ENCODE results near the gene HP1BP3. TPM values are rescaled to one million over a fixed set of nuclear protein-coding genes. Genes with fewer than 3 reads are reported as not detected.

Gene HP1BP3
- total RNA-seq, 1 donor from 2014 or later = 257 TPM

- Mint-ChIP-seq H3K36me3 (no peaks in the 10 kb centered on the region), H3K27me3 (ENCODE audit: insufficient read depth, low read depth) (peaks cover 11% of the 10 kb centered on the region), H3K4me3 (no peak overlapping the region), H3K4me1 (peaks cover 16% of the 10 kb centered on the region), H3K9me3 (no peaks in the 10 kb centered on the region), H3K27ac (peak overlapping the region; percentile 21)
- no peak overlapping the region for H3K4me2 ChIP-seq
- no peak overlapping the region for H3K4me3 ChIP-seq
- peaks cover 19% of the 10 kb centered on the region for H3K4me1 ChIP-seq
- TF ChIP-seq EZH2phosphoT487 (IDR thresholded peaks at IDR 0.05) (no peak), EZH2 (IDR thresholded peaks at IDR 0.05) (no peak), CTCF (IDR thresholded peaks at IDR 0.05) (no peak)
- H3K9ac ChIP-seq = no peak overlapping the region
- H3F3A ChIP-seq (ENCODE audit: low read depth) = no peaks in the 10 kb centered on the region
- no peaks in the 10 kb centered on the region for H3K79me2 ChIP-seq (ENCODE audit: low read depth)
- peaks cover 18% of the 10 kb centered on the region for H4K20me1 ChIP-seq (ENCODE audit: low read depth)
- H3K9me3 ChIP-seq (ENCODE audit: low read depth) = no peaks in the 10 kb centered on the region
- H3K36me3 ChIP-seq = no peaks in the 10 kb centered on the region
- H2AFZ ChIP-seq (replicated peaks) = no peak overlapping the region
- no peak for DNase-seq (ENCODE audit: low spot score)
- H3K27me3 ChIP-seq = peaks cover 17% of the 10 kb centered on the region
- H3K27ac ChIP-seq = no peak overlapping the region
These were observed 61.7 kb downstream of the HP1BP3 start for GRCh38 chr1:20725189-20726117.

- H2AFZ ChIP-seq (replicated peaks) = no peak overlapping the region
- peaks cover 14% of the 10 kb centered on the region for H4K20me1 ChIP-seq (ENCODE audit: low read depth)
- peaks cover 10% of the 10 kb centered on the region for H3K4me1 ChIP-seq
- no peaks in the 10 kb centered on the region for H3F3A ChIP-seq (ENCODE audit: low read depth)
- no peaks in the 10 kb centered on the region for H3K9me3 Mint-ChIP-seq
- peaks cover 9% of the 10 kb centered on the region for H3K4me1 Mint-ChIP-seq
- no peaks in the 10 kb centered on the region for H3K36me3 Mint-ChIP-seq
- H3K9ac ChIP-seq = no peak overlapping the region
- H3K36me3 ChIP-seq = no peaks in the 10 kb centered on the region
- H3K27me3 Mint-ChIP-seq (ENCODE audit: insufficient read depth, low read depth) = peaks cover 7% of the 10 kb centered on the region
- H3K27me3 ChIP-seq = peaks cover 16% of the 10 kb centered on the region
- no peak overlapping the region for H3K27ac ChIP-seq
- TF ChIP-seq EZH2 (IDR thresholded peaks at IDR 0.05) (no peak), EZH2phosphoT487 (IDR thresholded peaks at IDR 0.05) (no peak), CTCF (IDR thresholded peaks at IDR 0.05) (no peak)
- H3K79me2 ChIP-seq (ENCODE audit: low read depth) = no peaks in the 10 kb centered on the region
- no peak overlapping the region for H3K4me2 ChIP-seq
- H3K4me3 ChIP-seq = no peak overlapping the region
- H3K4me3 Mint-ChIP-seq = no peak overlapping the region
- no peak for DNase-seq (ENCODE audit: low spot score)
- H3K27ac Mint-ChIP-seq = peak overlapping the region; percentile 21
- no peaks in the 10 kb centered on the region for H3K9me3 ChIP-seq (ENCODE audit: low read depth)
These were observed 62.5 kb downstream of the HP1BP3 start for GRCh38 chr1:20724364-20725188.

GRCh38 chr1:20723537-20724363, 63.4 kb downstream of the HP1BP3 start:
- Histone ChIP-seq H3K27ac (no peak overlapping the region), H3K79me2 (ENCODE audit: low read depth) (no peaks in the 10 kb centered on the region), H3K4me3 (no peak overlapping the region), H3K9me3 (ENCODE audit: low read depth) (no peaks in the 10 kb centered on the region), H3K4me1 (peaks cover 7% of the 10 kb centered on the region), H4K20me1 (ENCODE audit: low read depth) (peaks cover 6% of the 10 kb centered on the region), H3K27me3 (peaks cover 16% of the 10 kb centered on the region), H3K36me3 (no peaks in the 10 kb centered on the region), H3K9ac (no peak overlapping the region), H3K4me2 (no peak overlapping the region), H2AFZ (replicated peaks) (no peak overlapping the region), H3F3A (ENCODE audit: low read depth) (no peaks in the 10 kb centered on the region)
- DNase-seq (ENCODE audit: low spot score) = no peak
- Mint-ChIP-seq H3K4me1 (peaks cover 11% of the 10 kb centered on the region), H3K9me3 (no peaks in the 10 kb centered on the region), H3K36me3 (no peaks in the 10 kb centered on the region), H3K4me3 (no peak overlapping the region), H3K27ac (no peak overlapping the region), H3K27me3 (ENCODE audit: insufficient read depth, low read depth) (peaks cover 8% of the 10 kb centered on the region)
- TF ChIP-seq CTCF (IDR thresholded peaks at IDR 0.05) (no peak), EZH2phosphoT487 (IDR thresholded peaks at IDR 0.05) (no peak), EZH2 (IDR thresholded peaks at IDR 0.05) (no peak)
